Stimulated activated CD4-positive, alpha-beta T cell treated with anti-CD3 and anti-CD28 coated beads, Interleukin-4, amount 100 ng/mL, for 48 hours (primary cell): ENCODE results near the gene KCNA1.

Experiments
- DNase-seq, 2 donors: peaks; one replicate each; pipeline ENCODE4 v3.0.0-alpha.2; 2020; ENCODE audit warnings: low read depth in 2 of 2

KCNA1 gene

DNA sequence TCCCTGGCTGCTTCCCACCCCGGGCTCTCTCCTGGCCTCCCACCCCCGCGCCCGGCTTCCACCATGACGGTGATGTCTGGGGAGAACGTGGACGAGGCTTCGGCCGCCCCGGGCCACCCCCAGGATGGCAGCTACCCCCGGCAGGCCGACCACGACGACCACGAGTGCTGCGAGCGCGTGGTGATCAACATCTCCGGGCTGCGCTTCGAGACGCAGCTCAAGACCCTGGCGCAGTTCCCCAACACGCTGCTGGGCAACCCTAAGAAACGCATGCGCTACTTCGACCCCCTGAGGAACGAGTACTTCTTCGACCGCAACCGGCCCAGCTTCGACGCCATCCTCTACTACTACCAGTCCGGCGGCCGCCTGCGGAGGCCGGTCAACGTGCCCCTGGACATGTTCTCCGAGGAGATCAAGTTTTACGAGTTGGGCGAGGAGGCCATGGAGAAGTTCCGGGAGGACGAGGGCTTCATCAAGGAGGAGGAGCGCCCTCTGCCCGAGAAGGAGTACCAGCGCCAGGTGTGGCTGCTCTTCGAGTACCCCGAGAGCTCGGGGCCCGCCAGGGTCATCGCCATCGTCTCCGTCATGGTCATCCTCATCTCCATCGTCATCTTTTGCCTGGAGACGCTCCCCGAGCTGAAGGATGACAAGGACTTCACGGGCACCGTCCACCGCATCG is 1.8 kb downstream of the KCNA1 start:
- no peak for DNase-seq

DNA sequence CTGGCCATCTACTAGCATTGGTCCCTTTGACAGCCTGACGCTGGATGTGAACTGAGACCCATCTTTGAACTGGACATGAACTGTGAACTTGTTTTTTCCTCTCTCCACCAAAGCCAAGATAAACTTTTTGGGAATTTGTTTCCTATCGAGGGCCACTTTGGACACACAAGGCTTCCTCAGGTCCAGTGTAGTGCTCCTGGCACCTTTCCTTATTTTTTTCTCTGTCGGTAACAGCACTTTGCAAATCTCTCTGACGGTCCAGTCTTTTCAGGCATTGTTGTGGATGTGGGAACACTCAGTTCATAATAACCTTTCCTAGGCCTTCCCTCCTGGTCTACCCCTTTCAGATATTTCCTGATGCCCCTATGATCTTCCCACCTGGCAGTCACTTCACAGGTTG is 5.0 kb downstream of the KCNA1 start:
- no peak for DNase-seq

DNA sequence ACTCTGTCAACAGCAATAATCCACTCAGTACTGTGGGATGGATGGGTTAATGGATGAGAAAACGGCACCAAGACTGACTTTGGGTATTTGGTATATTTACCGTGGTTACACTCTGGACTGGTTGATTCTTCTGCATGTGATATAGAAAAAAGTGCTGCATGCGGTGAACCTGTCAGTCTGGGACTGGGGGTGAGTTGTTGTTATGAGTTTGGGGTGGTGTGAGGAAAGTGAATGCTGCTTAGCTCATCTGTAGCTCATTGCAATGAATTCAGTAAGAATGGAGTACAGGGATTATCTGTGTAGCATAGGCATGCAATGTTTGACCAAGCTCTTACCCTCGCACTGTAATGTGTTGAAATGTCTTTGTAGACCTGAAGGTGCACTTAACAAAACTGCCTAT is 6.0 kb downstream of the KCNA1 start:
- no peak for DNase-seq

GRCh38 chr12:4918950-4919660 is 9.4 kb downstream of the KCNA1 start:
- DNase-seq, result no peak

DNA sequence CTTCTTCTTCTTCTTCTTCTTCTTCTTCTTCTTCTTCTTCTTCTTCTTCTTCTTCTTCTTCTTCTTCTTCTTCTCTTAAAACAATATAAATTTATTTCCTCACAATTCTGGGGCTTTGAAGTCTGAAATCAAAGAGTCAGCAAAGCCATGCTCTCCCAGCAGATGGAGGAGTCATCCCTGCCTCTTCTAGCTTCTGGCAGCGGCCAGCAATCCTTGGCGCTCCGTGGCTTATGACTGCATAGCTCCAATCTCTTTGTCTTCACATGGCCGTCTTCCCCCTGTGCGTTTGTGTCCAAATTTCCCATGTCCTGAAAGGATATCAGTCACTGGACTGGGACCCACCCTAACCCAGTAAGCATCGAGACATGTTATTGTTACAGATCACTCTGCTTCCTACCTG is 22.9 kb downstream of the KCNA1 start:
- no peak for DNase-seq

DNA sequence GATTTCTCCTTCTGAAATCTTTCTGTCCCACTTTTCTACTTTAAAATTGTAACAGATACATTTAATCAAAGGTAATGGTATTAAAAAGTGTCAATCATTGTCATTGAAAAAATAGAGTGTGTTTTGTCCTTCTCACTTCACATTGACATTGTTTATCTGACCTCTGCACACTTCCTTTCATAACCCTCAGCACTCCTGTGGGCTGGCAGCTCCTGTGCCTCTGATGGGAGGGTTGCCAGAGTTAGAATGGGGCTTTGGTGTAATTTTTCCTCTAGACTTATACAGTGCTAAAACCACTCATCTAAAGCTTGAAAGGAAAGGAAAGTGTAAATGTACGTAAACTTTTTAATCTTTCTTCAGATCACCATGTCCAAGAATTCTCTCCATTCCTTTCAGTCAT is 23.7 kb downstream of the KCNA1 start:
- DNase-seq, result no peak

- DNase-seq, result no peak
These were observed 24.8 kb downstream of the KCNA1 start for GRCh38 chr12:4934407-4935035.

DNA sequence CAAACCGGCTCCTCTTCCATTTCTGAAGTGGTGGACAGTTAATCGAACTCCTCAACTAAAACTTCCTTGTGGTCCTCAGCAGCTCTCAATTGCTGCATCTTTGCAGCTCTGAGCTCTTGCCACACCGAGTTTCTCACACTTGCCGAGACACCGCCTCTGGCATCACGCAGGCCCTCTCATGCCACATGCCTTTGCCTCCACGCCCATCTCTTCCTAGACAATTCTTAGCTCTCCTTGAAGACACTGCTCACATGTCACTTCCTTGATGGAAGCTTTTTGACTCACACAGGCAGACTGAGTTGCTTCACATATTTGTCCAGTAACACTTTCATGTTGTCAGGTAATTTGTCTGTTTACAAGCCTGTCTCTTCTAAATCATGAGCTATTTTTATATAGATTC is 29.2 kb downstream of the KCNA1 start:
- no peak for DNase-seq

DNA sequence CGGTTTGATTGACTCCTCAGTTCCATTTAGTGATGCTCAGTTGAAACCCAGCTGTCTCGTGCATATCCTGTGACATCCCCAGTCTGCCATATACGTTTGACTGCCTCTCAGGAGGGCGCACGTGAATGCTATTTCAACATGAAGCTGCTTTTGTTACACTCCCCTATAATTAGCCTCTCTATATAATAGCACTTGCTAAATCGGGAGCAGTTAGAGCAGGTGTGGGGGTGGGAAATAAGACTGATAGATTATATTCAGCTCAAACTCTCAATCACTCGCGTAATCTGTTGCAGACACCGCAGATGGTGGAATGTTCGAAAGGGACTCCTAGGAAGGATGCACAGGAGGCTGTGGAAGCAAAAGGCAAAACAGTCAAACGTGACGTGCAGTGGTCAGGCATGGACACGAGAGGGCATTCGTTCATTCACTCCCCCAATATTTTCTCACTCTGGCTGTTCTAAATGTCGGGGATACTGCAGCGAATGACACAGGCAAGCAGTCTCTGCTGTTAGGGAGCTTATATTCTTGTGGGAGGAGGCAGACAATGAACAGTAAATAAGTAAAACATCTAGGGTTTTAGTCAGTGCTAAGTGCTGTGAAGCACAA is 29.8 kb downstream of the KCNA1 start:
- no peak for DNase-seq

DNA sequence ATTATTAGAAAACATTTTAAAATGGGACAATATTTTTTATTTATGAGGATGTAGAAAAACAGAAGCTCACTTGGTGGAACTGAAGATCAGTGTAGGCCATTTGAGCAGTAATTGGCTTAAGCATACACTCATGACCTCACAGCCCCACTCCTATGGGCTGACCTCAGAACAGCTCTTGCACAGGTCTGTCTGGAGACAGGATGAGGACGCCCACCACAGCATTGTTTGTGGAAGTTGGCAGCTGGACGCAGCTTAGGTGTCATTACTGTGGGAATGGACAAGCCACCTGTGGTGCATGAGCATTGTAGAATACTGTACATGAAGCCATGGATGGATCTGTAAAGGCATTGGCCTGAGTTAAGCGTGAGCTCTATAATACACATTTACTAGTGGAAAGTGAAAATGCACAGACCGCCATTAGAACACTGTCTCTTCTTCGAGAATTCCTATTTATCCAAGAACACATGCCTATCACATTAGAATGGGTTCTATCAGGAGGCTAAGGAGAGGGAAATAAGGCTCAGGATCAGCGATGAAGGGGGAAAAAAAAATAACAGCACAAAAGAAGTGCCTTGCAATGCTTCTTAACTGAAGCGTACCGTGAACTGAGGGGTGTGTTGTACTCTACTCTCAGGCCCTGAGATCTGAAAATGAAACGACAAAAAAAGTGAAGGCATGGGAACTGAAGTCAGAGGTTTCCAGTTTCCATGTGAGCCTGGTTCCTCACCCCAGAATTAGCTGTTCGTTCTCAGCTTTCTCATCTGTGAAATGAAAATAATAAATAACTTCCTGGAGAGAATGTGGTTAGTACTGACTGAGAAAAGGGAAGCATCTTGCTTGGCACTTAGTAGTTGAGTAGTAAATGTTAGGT is 33.6 kb downstream of the KCNA1 start:
- no peak for DNase-seq

- DNase-seq, result no peak
These were observed 34.2 kb downstream of the KCNA1 start for GRCh38 chr12:4943938-4944284.

- DNase-seq, result no peak
These were observed 37.5 kb downstream of the KCNA1 start for GRCh38 chr12:4947253-4947652.

DNA sequence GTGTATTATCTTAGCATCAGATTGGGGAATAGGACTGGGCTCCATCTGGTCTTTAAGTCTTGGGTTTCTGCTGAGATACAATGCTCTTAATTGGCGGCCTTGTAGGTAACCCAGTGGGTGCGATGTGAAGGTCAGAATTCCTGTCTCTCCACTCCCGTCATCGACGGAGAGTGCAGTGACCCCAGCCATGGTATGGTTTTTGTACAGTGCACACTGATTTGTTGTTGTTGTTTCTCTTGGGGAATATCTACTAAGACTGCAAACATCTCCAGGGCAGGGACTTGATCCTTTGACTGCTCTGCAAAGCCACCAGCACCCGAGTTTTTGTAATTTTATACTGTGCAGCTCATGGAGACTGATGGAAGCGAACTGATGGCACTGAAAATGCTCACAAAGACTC is 41.4 kb downstream of the KCNA1 start:
- DNase-seq, result no peak

DNA sequence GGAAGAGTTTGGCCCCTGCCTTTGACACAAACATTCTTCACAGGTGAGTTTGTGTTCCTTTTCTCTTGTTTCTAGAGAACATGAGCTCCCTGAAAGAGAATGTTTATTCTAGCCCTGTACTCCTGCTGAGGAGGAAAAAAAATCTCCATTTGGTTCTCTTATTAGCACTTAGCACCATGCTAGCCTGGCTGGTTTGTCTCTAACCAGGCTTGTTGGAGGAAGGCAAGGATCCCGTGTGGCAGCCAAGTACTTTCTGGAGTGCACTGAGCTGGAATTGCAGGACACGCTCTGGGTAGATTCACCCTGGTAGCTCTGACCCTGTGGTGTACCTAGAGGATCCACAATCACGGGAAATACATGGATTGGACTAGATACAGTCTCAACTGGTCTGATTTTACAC is 41.9 kb downstream of the KCNA1 start:
- no peak for DNase-seq

GRCh38 chr12:4954621-4955354 is 45.1 kb downstream of the KCNA1 start:
- no peak for DNase-seq

GRCh38 chr12:4956054-4956453 is 46.3 kb downstream of the KCNA1 start:
- no peak for DNase-seq

DNA sequence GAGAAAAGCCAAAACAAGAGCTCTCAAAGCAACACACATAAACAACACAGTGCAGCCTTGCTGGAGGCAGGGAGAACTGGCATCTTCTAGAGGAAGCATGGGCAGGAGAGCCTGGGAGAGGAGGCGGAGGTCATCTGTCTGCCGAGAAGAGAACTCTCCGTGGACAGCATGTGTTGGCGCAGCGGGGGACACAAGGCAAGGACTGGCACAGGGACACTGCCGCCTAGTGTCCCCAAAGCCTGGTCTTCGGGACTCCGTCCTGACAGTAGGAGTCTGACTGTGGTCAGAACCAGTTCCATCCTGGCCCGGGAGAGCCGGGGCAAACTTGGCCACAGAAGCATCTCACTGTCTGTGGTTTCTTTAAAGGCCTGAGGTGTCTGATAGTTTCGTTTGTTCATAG is 47.3 kb downstream of the KCNA1 start:
- no peak for DNase-seq

DNA sequence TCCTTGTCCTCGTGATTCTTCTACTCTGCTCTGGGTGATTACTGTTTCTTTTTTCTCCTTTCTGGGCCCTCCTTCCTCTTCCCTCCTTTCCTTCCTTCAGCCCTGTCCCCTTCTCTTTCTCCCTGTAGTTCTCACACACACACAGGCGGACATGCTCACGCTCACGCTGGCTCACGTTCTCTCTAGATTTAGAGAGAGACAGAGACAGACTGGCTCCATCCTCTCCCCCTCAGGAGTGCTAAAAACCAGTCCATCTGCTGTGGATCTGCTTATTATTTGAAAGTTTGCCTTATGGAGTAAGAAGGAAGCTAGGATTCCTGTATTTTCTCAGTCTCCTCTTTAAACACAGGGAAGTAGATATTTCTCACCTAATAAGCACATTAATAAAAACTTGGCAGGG is 48.1 kb downstream of the KCNA1 start:
- DNase-seq, result no peak

DNA sequence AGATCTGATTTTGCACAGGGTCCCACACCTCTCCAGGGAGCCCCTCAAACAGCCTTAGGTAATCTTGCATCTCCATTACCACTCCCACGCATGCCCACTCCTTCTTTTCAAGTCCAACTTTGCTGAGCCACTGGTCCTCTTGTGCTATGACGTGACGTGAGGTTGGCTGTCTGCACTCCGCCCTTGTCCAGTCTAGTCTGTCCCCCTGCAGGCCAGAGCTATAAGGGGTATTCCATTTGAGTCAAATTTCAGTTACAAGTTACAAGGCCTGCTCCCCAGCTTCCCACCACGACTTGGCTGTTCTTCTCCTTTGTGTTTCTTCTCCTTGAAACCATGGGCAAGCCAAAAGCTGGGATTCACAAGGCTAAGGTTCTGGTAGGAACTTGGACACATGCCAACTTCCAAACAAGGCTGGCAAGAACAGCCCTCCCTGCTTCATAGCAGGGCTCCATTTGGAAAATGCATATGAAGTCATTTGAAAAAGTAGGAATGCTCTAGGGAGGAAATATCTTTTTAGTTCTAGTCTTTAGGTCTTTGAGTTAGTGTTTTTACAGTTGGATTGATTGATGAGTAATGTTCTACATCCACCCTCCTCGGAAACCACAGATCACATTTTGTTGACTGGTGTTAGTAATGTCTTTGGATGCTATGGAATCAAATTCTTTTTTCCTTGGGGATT is 49.1 kb downstream of the KCNA1 start:
- no peak for DNase-seq

- DNase-seq, result no peak
These were observed 49.7 kb downstream of the KCNA1 start for GRCh38 chr12:4959381-4959780.

- no peak for DNase-seq
These were observed 50.3 kb downstream of the KCNA1 start for GRCh38 chr12:4960030-4960429.
